ENCODE measurements around the gene FLII. TPM values are rescaled to one million over a fixed set of nuclear protein-coding genes. Genes with fewer than 3 reads are reported as not detected.

FLII gene
- total RNA-seq, 1 donor from 2014 or later = 425 TPM

Other genes starting within 250 kb of the FLII start
- gene ATPAF2, start 219.6 kb downstream of the FLII start, total RNA-seq = 10.2 and 19.5 TPM in 2 replicates
- gene GID4, start 219.3 kb downstream of the FLII start, total RNA-seq = 4.8 and 7.0 TPM in 2 replicates
- 35.3 and 57.5 TPM in 2 replicates for gene DRG2, start 170.8 kb downstream of the FLII start, total RNA-seq
- 0.07 and 0.17 TPM in 2 replicates for gene MYO15A, start 150.0 kb downstream of the FLII start, total RNA-seq
- 81.2 and 101 TPM in 2 replicates for gene ALKBH5, start 74.9 kb downstream of the FLII start, total RNA-seq
- gene LLGL1, start 33.1 kb downstream of the FLII start, total RNA-seq = 46.1 and 65.3 TPM in 2 replicates
- 43.1 and 48.0 TPM in 2 replicates for gene MIEF2, start 1.9 kb upstream of the FLII start, total RNA-seq
- gene TOP3A, start 56.3 kb upstream of the FLII start, total RNA-seq = 31.0 and 49.2 TPM in 2 replicates
- 9.5 and 11.1 TPM in 2 replicates for gene SMCR8, start 56.6 kb upstream of the FLII start, total RNA-seq
- gene SHMT1, start 104.8 kb upstream of the FLII start, total RNA-seq = 21.2 and 76.5 TPM in 2 replicates
- not detected in 2 replicates for gene EVPLL, start 119.0 kb upstream of the FLII start, total RNA-seq
- gene LGALS9C, start 218.1 kb upstream of the FLII start, total RNA-seq = not detected in 2 replicates

Measured in epithelial cell of proximal tubule (primary cell).